AG09319 (cell line): ENCODE results near the gene DPP9.
"Not testable (repeated sequence)": the region's sequence is repeated elsewhere in the genome, so short reads cannot be mapped to it uniquely, and the experiment has no call there.

ENCODE experiments used
- DNase-seq: peaks from one replicate; pipeline ENCODE4 v3.0.0-alpha.2; 2010; ENCODE audit warnings: low read depth; ENCODE audit errors: extremely low read depth
- CTCF ChIP-seq: IDR thresholded peaks from 2 replicates; pipeline ENCODE4 v1.5.1; 2011; ENCODE audit warnings: low read depth, mild to moderate bottlenecking, inconsistent platforms, low read length, moderate library complexity

DPP9 gene

GRCh38 chr19:4687396-4687795, 36.2 kb downstream of the DPP9 start:
- no peak for DNase-seq
- TF ChIP-seq CTCF = no peak

GRCh38 chr19:4686700-4687099, 36.9 kb downstream of the DPP9 start:
- DNase-seq = no peak
- no peak for TF ChIP-seq CTCF

GRCh38 chr19:4684312-4685095, 39.1 kb downstream of the DPP9 start:
- TF ChIP-seq CTCF = no peak
- no peak for DNase-seq

GRCh38 chr19:4682417-4683200, 41.0 kb downstream of the DPP9 start:
- TF ChIP-seq CTCF = no peak
- no peak for DNase-seq

GRCh38 chr19:4680021-4680420, 43.6 kb downstream of the DPP9 start:
- not testable (repeated sequence) for DNase-seq

- no peak for DNase-seq
- TF ChIP-seq CTCF = no peak
Measured at GRCh38 chr19:4678881-4679790, 44.5 kb downstream of the DPP9 start.

- DNase-seq = no peak
- peak; percentile 43 for TF ChIP-seq CTCF
Measured at GRCh38 chr19:4676955-4677731, 46.5 kb downstream of the DPP9 start.
